ENCODE results near the gene USF2. TPM values are rescaled to one million over a fixed set of nuclear protein-coding genes. Genes with fewer than 3 reads are reported as not detected.
"Not testable (repeated sequence)": the region's sequence is repeated elsewhere in the genome, so short reads cannot be mapped to it uniquely, and the experiment has no call there.

The USF2 gene
- total RNA-seq, 1 donor from 2014 or later, result 236 TPM

DNA sequence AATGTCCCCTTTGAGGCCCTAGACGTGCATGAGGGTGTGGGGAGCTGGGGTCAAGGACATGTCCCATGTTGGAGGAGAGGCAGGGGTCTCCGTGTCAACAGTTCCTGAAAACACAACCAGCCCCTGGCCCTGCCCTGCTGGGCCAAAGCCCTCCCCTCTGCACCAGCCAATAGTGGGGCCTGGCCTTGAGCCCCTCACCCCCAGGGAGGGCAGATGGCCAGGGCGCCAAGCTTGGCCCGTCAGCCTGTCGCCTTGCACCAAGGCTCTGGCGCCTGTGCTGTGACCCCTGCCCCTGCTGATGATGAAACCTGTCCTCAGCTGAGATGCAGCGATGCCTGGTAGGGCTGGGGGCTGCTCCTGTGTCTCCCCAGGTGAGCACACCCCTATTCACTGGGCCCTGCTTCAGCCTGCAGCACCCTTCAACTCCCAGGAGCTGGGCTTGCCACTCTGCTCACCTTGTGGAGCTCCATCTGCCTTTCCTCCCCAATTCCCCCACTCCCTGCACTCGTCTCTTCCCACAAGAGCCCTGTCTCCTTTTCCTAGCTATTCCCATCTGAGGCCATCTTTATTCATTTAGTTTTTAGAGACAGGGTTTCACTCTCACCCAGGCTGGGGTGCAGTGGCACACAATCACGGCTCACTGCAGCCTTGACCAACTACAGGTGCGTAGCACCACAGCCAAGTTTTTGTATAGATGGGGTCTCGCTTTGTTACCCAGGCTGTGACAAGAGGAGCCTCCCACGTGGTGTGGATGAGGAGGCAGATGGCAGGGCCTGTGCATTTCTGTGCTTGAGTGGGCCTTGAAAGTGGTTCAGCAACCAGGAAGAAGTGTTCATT is 11.4 kb downstream of the USF2 start:
- Mint-ChIP-seq H3K9me3 (no peaks in the 10 kb centered on the region), H3K27ac (peak overlapping the region; percentile 75), H3K4me1 (peaks cover 45% of the 10 kb centered on the region), H3K4me3 (no peak overlapping the region), H3K27me3 (no peaks in the 10 kb centered on the region), H3K36me3 (ENCODE audit: low read depth) (peaks cover 47% of the 10 kb centered on the region)
- ChIA-PET POLR2A (interaction anchor here (0.6 to 4.7 kb wide), 7 partner anchors 9 to 157 kb away, joined by 3 to 26 read pairs (median 7); partner anchors contain the start of gene FFAR1), CTCF (interaction anchor here (1.5 kb wide), 1 partner anchor 189 kb away, joined by 4 read pairs; no protein-coding TSS in a partner anchor)
- DNase-seq (no peak), ATAC-seq (ENCODE audit: low read depth) (peak; percentile 33)
- TF ChIP-seq, protein P1, sequence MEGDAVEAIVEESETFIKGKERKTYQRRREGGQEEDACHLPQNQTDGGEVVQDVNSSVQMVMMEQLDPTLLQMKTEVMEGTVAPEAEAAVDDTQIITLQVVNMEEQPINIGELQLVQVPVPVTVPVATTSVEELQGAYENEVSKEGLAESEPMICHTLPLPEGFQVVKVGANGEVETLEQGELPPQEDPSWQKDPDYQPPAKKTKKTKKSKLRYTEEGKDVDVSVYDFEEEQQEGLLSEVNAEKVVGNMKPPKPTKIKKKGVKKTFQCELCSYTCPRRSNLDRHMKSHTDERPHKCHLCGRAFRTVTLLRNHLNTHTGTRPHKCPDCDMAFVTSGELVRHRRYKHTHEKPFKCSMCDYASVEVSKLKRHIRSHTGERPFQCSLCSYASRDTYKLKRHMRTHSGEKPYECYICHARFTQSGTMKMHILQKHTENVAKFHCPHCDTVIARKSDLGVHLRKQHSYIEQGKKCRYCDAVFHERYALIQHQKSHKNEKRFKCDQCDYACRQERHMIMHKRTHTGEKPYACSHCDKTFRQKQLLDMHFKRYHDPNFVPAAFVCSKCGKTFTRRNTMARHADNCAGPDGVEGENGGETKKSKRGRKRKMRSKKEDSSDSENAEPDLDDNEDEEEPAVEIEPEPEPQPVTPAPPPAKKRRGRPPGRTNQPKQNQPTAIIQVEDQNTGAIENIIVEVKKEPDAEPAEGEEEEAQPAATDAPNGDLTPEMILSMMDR (IDR thresholded peaks at IDR 0.05), result no peak
- intact Hi-C loops (cut with micrococcal nuclease), result loop anchor here (2.0 kb wide), 2 partner anchors 15 to 49 kb away; partner anchors contain the start of gene CD22

DNA sequence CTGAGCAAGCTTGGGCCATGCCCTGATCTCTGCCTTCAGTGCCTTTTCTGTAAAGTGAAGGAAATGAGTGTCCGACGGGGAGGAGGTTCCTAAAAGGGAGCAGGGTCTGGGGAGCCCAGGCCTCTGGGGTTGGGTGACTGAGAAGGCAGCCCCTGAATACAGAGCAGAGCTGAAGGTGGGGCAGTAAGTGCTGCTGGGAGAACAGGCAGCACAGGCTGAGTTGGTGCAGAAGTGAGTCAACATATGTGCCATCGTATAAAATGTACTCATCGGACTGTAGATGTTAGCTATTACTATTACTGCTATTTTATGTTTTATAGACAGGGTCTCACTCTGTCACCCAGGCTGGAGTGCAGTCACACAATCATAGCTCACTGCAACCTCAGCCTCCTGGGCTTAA is 12.5 kb downstream of the USF2 start:
- no peak for DNase-seq
- ChIA-PET POLR2A (interaction anchor here (0.5 to 4.7 kb wide), 13 partner anchors 8 to 195 kb away, joined by 3 to 26 read pairs (median 6); partner anchors contain the start of genes FFAR1 and USF2), CTCF (interaction anchor here (1.3 kb wide), 1 partner anchor 65 kb away, joined by 3 read pairs; no protein-coding TSS in a partner anchor)
- TF ChIP-seq, protein P1 (IDR thresholded peaks at IDR 0.05), result no peak
- Mint-ChIP-seq H3K4me3 (no peak overlapping the region), H3K36me3 (ENCODE audit: low read depth) (peaks cover 38% of the 10 kb centered on the region), H3K4me1 (peaks cover 47% of the 10 kb centered on the region), H3K9me3 (no peaks in the 10 kb centered on the region), H3K27ac (peak overlapping the region; percentile 75), H3K27me3 (no peaks in the 10 kb centered on the region)
- intact Hi-C loops (cut with micrococcal nuclease), result loop anchor here (2.0 kb wide), 2 partner anchors 13 to 47 kb away; partner anchors contain the start of gene CD22
- ATAC-seq (ENCODE audit: low read depth), result peak; percentile 32

DNA sequence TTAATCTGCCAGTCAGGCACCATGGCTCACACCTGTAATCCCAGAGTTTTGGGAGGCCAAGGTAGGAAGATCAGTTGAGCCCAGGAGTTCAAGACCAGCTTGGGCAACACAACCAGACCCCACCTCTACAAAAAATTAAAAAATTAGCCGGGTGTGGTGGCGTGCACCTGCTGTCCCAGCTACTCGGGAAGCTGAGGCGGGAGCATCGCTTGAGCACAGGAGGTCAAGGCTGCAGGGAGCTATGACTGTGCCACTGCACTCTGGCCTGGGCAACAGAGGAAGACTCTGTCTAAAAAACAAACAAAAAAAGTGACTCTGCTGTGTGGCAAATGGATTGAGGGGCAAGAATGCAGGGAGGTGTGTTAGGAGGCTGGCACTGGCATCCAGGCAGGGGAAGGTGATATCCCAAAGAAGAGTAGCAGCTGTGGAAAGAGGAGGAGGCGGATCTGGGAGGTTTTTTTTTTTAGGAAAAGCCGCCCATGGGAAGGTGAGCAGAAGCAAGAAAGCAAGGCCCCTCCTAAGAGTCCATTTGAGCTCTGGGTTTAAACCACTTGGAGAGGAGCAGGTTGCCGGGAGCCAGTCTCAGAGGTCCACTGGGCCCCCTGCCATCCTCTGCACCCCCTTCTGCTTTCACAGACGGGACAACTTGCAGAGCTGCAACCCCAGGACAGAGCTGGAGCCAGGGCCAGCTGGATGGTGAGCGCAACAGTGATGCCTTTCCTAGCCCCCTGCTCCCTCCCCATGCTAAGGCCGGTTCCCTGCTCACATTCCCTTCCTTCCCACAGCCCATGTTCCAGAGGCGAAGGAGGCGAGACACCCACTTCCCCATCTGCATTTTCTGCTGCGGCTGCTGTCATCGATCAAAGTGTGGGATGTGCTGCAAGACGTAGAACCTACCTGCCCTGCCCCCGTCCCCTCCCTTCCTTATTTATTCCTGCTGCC is 15.7 kb downstream of the USF2 start:
- POLR2A ChIA-PET, result interaction anchor here (1.2 to 1.7 kb wide), 3 partner anchors 20 to 63 kb away, joined by 3 to 6 read pairs (median 4); partner anchors contain the start of gene FFAR1
- TF ChIP-seq, protein P1 (IDR thresholded peaks at IDR 0.05), result no peak
- intact Hi-C loops (cut with micrococcal nuclease), result no loop called here

DNA sequence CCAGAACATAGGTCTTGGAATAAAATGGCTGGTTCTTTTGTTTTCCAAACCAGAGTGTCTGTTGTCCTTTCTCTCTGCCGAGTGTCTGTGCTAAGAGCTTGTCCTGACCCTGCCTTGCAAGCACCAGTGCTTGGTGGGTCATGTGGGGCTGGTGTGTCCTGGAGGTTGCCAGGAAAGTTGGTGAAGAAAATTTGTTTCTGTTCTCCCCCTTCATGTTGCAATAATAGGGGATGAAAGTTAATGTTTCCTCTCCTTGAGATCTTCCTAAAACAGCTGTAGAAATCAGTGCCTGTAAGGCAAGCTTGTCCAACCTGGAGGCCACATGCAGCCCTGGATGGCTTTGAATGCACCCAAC is 16.3 kb downstream of the USF2 start:
- peaks cover 4% of the 10 kb centered on the region for H3K36me3 Mint-ChIP-seq (ENCODE audit: low read depth)
- H3K4me3 Mint-ChIP-seq, result no peak overlapping the region
- no peak overlapping the region for H3K27ac Mint-ChIP-seq
- no peaks in the 10 kb centered on the region for H3K27me3 Mint-ChIP-seq
- intact Hi-C loops (cut with micrococcal nuclease), result no loop called here
- CTCF ChIA-PET, result no interaction called here
- H3K9me3 Mint-ChIP-seq, result no peaks in the 10 kb centered on the region
- no peak for DNase-seq
- TF ChIP-seq, protein P1 (IDR thresholded peaks at IDR 0.05), result no peak
- POLR2A ChIA-PET, result interaction anchor here (0.7 to 1.7 kb wide), 4 partner anchors 21 to 62 kb away, joined by 3 to 6 read pairs (median 4); partner anchors contain the start of gene FFAR1
- ATAC-seq (ENCODE audit: low read depth), result no peak
- H3K4me1 Mint-ChIP-seq, result peaks cover 43% of the 10 kb centered on the region

More for the DNA sequence above, 15.7 kb downstream of the USF2 start:
- DNase-seq (no peak), ATAC-seq (ENCODE audit: low read depth) (no peak)
- Mint-ChIP-seq H3K27ac (no peak overlapping the region), H3K4me1 (peaks cover 47% of the 10 kb centered on the region), H3K27me3 (no peaks in the 10 kb centered on the region), H3K36me3 (ENCODE audit: low read depth) (peaks cover 8% of the 10 kb centered on the region), H3K9me3 (no peaks in the 10 kb centered on the region), H3K4me3 (no peak overlapping the region)
- CTCF ChIA-PET, result no interaction called here

DNA sequence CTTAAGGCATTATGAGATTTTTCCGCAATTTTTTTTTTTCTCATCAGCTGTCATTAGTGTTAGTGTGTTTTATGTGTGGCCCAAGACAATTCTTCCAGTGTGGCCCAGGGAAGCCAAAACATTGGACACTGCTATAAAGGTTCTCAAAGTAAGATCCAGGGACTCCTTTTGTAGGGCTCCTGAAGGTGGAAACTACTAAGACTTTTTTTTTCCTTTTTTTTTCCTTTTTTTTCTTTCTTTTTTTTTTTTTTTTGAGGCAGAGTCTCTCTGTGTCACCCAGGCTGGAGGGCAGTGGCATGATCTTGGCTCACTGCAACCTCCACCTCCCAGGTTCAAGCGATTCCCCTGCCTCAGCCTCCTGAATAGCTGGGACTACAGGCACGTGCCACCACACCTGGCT is 16.7 kb downstream of the USF2 start:
- ATAC-seq (ENCODE audit: low read depth); DNase-seq; H3K27me3 Mint-ChIP-seq; H3K4me3 Mint-ChIP-seq; intact Hi-C loops (cut with micrococcal nuclease); H3K9me3 Mint-ChIP-seq; H3K27ac Mint-ChIP-seq; CTCF ChIA-PET; H3K36me3 Mint-ChIP-seq (ENCODE audit: low read depth): not testable (repeated sequence)
- peaks cover 39% of the 10 kb centered on the region for H3K4me1 Mint-ChIP-seq
- POLR2A ChIA-PET, result interaction anchor here (0.7 to 1.2 kb wide), 5 partner anchors 10 to 1897 kb away, joined by 3 to 7 read pairs (median 3); no protein-coding TSS in a partner anchor

DNA sequence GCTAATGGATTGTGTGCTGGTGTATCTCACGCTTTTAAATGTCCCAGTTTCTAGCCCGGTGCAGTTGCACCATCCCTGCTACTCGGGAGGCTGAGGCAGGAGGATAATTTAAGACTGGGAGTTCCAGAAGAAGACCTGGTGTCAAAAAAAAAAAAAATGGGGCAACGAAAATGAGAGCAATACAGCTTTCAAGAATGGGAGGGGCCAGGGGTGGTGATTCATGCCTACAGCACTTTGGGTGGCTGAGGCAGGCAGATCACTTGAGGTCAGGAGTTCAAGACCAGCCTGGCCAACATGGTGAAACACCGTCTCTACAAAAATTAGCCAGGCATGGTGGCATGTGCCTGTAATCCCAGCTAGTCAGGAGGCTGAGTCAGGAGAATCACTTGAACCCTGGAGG is 17.3 kb downstream of the USF2 start:
- peak overlapping the region; percentile 4 for H3K27ac Mint-ChIP-seq
- intact Hi-C loops (cut with micrococcal nuclease); DNase-seq; ATAC-seq (ENCODE audit: low read depth); H3K27me3 Mint-ChIP-seq; H3K4me3 Mint-ChIP-seq; CTCF ChIA-PET; H3K36me3 Mint-ChIP-seq (ENCODE audit: low read depth); H3K9me3 Mint-ChIP-seq: not testable (repeated sequence)
- peaks cover 33% of the 10 kb centered on the region for H3K4me1 Mint-ChIP-seq
- POLR2A ChIA-PET, result interaction anchor here (0.7 to 0.8 kb wide), 4 partner anchors 10 to 1897 kb away, joined by 3 to 7 read pairs (median 6); no protein-coding TSS in a partner anchor

Measured in activated B cell treated with CpG ODN at 0.5 μM for 24 hours (primary cell).